Esophagus muscularis mucosa (tissue), 3 donors: Measurements from ENCODE around the gene FILIP1L.

Experiments
- POLR2AphosphoS5 ChIP-seq, 2 donors: sonication (generic); formaldehyde crosslinking; IDR thresholded peaks; one replicate each; pipeline ENCODE4 v1.6.1; 2017; ENCODE audit warnings: antibody characterized with exemption in 2 of 2
- TF ChIP-seq, protein P1 (sequence below), 3 experiments: fragments of 200-600 bp in 2 of 3; fragments of 450-650 bp in 1 of 3; sonication (generic) in 2 of 3; IDR thresholded peaks; one replicate each; pipeline ENCODE4 v1.5.1; 2017 to 2019; ENCODE audit warnings: antibody characterized with exemption in 3 of 3, mild to moderate bottlenecking in 2 of 3, moderate library complexity in 1 of 3

DNA sequence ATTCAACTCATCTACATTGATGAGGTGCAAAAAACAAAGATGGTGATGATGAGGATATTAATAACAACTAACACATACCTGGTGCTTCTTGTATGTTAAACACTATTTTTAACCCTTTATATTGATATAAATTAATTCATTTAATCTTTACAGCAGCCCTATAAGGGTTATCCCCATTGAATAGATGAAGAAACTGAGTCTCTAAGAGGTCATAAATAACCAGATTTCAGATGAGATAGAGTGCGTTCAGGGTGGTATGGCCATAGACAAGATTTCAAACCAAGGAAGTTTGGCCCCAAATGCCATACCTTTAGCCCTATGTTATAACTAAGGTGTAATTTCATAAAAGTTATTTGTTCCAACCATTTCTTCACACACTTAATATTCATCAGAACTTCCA is 214.1 kb downstream of the FILIP1L start:
- no peak for TF ChIP-seq POLR2AphosphoS5 (IDR thresholded peaks at IDR 0.05)
- TF ChIP-seq, protein P1, sequence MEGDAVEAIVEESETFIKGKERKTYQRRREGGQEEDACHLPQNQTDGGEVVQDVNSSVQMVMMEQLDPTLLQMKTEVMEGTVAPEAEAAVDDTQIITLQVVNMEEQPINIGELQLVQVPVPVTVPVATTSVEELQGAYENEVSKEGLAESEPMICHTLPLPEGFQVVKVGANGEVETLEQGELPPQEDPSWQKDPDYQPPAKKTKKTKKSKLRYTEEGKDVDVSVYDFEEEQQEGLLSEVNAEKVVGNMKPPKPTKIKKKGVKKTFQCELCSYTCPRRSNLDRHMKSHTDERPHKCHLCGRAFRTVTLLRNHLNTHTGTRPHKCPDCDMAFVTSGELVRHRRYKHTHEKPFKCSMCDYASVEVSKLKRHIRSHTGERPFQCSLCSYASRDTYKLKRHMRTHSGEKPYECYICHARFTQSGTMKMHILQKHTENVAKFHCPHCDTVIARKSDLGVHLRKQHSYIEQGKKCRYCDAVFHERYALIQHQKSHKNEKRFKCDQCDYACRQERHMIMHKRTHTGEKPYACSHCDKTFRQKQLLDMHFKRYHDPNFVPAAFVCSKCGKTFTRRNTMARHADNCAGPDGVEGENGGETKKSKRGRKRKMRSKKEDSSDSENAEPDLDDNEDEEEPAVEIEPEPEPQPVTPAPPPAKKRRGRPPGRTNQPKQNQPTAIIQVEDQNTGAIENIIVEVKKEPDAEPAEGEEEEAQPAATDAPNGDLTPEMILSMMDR (IDR thresholded peaks at IDR 0.05), result no peak
